ENCODE measurements around the gene PLXNA2.

- TF ChIP-seq ATF2 (IDR thresholded peaks at IDR 0.05; ENCODE audit: low read length) (no peak), ASH2L (IDR thresholded peaks at IDR 0.05; ENCODE audit: low read length) (no peak), CTCF (IDR thresholded peaks at IDR 0.05; ENCODE audit: control extremely low read depth in 1 of 3, insufficient read depth in 1 of 3, low read depth in 1 of 3, low read length in 3 of 3) (no peak), USF2 (IDR thresholded peaks at IDR 0.05; ENCODE audit: low read length) (no peak), SP2 (IDR thresholded peaks at IDR 0.05; ENCODE audit: low read length) (no peak), JUND (IDR thresholded peaks at IDR 0.05; ENCODE audit: low read length) (no peak), CHD1 (IDR thresholded peaks at IDR 0.05; ENCODE audit: low read depth, low read length) (no peak), ATF3 (IDR thresholded peaks at IDR 0.05; ENCODE audit: insufficient read depth, low read depth, low read length) (no peak), MAX (IDR thresholded peaks at IDR 0.05) (no peak)
Observed at GRCh38 chr1:208078752-208079151, 165.4 kb downstream of the PLXNA2 start.
